CD14-positive monocyte (primary cell): ENCODE measurements around the gene IGSF9B. TPM values are rescaled to one million over a fixed set of nuclear protein-coding genes. Genes with fewer than 3 reads are reported as not detected.

Source experiments
- DNase-seq, 3 donors: peaks; one replicate each; pipeline ENCODE4 v3.0.0-alpha.2; 2011 to 2022
- H2AFZ ChIP-seq: 2 replicates; pipeline ENCODE4 v1.6.0; 2012; ENCODE audit warnings: mild to moderate bottlenecking, low read depth, low read length, inconsistent platforms; ENCODE audit not compliant: insufficient read depth, poor library complexity, severe bottlenecking
- H3K27ac ChIP-seq, 2 donors: 1 replicate in 1 of 2; 2 replicates in 1 of 2; pipeline ENCODE4 v1.5.1; 2012 to 2013; ENCODE audit warnings: low read length in 2 of 2, control low read depth in 1 of 2, inconsistent platforms in 1 of 2, low read depth in 1 of 2, mild to moderate bottlenecking in 1 of 2
- H3K27me3 ChIP-seq, 2 donors: one replicate each; pipeline versions ENCODE4 v1.6.0 to v1.6.1; 2011 to 2013; ENCODE audit warnings: low read length in 2 of 2; ENCODE audit not compliant: control insufficient read depth in 2 of 2, insufficient read depth in 2 of 2
- H3K36me3 ChIP-seq, 2 donors: replicated peaks in 1 of 2; 1 replicate in 1 of 2; 2 replicates in 1 of 2; pipeline versions ENCODE4 v1.5.1 to v1.6.1; 2012 to 2013; ENCODE audit warnings: low read length in 2 of 2, control low read depth in 1 of 2, inconsistent platforms in 1 of 2, mild to moderate bottlenecking in 1 of 2; ENCODE audit not compliant: insufficient read depth in 2 of 2, control insufficient read depth in 1 of 2
- H3K4me1 ChIP-seq, 2 donors: 1 replicate in 1 of 2; 2 replicates in 1 of 2; pipeline versions ENCODE4 v1.5.1 to v1.6.1; 2012 to 2013; ENCODE audit warnings: low read length in 2 of 2, control low read depth in 1 of 2, inconsistent platforms in 1 of 2, mild to moderate bottlenecking in 1 of 2, moderate library complexity in 1 of 2; ENCODE audit not compliant: insufficient read depth in 2 of 2, control insufficient read depth in 1 of 2
- H3K4me2 ChIP-seq: replicated peaks from 2 replicates; pipeline ENCODE3; 2012; ENCODE audit warnings: low read length, moderate library complexity, mild to moderate bottlenecking; ENCODE audit not compliant: poor library complexity, severe bottlenecking; ENCODE audit errors: extremely low read depth
- H3K4me3 ChIP-seq, 3 experiments: fragments of 200-600 bp in 1 of 3; sonication (generic) in 1 of 3; replicated peaks in 1 of 3; 1 replicate in 2 of 3; 2 replicates in 1 of 3; pipeline ENCODE4 v1.5.1; 2011 to 2013; ENCODE audit warnings: low read length in 3 of 3, mild to moderate bottlenecking in 3 of 3, control low read depth in 2 of 3, low read depth in 2 of 3, inconsistent platforms in 1 of 3, moderate library complexity in 1 of 3
- H3K79me2 ChIP-seq: 2 replicates; pipeline ENCODE4 v1.6.0; 2012; ENCODE audit warnings: mild to moderate bottlenecking, control low read depth, inconsistent platforms, low read length, moderate library complexity; ENCODE audit not compliant: insufficient read depth
- H3K9ac ChIP-seq: 2 replicates; pipeline ENCODE4 v1.6.0; 2017; ENCODE audit warnings: low read length, mild to moderate bottlenecking; ENCODE audit not compliant: insufficient read depth, poor library complexity, severe bottlenecking
- H3K9me3 ChIP-seq, 2 donors: replicated peaks in 1 of 2; 1 replicate in 1 of 2; 2 replicates in 1 of 2; pipeline versions ENCODE4 v1.5.1 to v1.6.1; 2012 to 2013; ENCODE audit warnings: low read length in 2 of 2, control low read depth in 1 of 2; ENCODE audit not compliant: control insufficient read depth in 1 of 2, insufficient read depth in 1 of 2
- H4K20me1 ChIP-seq: 2 replicates; pipeline ENCODE4 v1.6.0; 2012; ENCODE audit warnings: mild to moderate bottlenecking, low read length, control low read depth, moderate library complexity; ENCODE audit not compliant: insufficient read depth
- H3K27ac Mint-ChIP-seq, 7 donors: one replicate each; pipeline ENCODE4 v1.8.0; 2020; ENCODE audit warnings: mild to moderate bottlenecking in 7 of 7, mixed read lengths in 7 of 7, moderate library complexity in 6 of 7, inconsistent platforms in 2 of 7
- H3K27me3 Mint-ChIP-seq, 3 donors: one replicate each; pipeline ENCODE4 v1.8.0; 2021 to 2022; ENCODE audit warnings: low read depth in 3 of 3, mild to moderate bottlenecking in 3 of 3, mixed read lengths in 3 of 3, moderate library complexity in 3 of 3, inconsistent platforms in 1 of 3
- H3K36me3 Mint-ChIP-seq, 2 donors: one replicate each; pipeline ENCODE4 v1.8.0; 2020; ENCODE audit warnings: mixed read lengths in 2 of 2, inconsistent platforms in 1 of 2, mild to moderate bottlenecking in 1 of 2
- H3K4me1 Mint-ChIP-seq: one replicate; pipeline ENCODE4 v1.8.0; 2020; ENCODE audit warnings: mild to moderate bottlenecking, mixed read lengths
- H3K4me3 Mint-ChIP-seq, 2 donors: one replicate each; pipeline ENCODE4 v1.8.0; 2020; ENCODE audit warnings: mild to moderate bottlenecking in 2 of 2, mixed read lengths in 2 of 2, moderate library complexity in 1 of 2
- H3K9me3 Mint-ChIP-seq, 7 donors: one replicate each; pipeline ENCODE4 v1.8.0; 2020 to 2022; ENCODE audit warnings: mixed read lengths in 7 of 7, mild to moderate bottlenecking in 6 of 7, moderate library complexity in 6 of 7, inconsistent platforms in 2 of 7
- CTCF ChIP-seq: fragments of 200-600 bp; IDR thresholded peaks from one replicate; pipeline ENCODE4 v1.8.0; 2022; ENCODE audit warnings: antibody characterized with exemption, mild to moderate bottlenecking
- WGBS: methylation state at CpG from one replicate; pipeline ENCODE4 v1.1.5; 2013; ENCODE audit warnings: missing lambda C conversion rate; ENCODE audit not compliant: insufficient coverage; 5-methylcytosine and 5-hydroxymethylcytosine counted together
- intact Hi-C, 2 donors: fragments of 100-400 bp; cut with micrococcal nuclease; formaldehyde crosslinking; loops; one replicate each; pipeline versions ENCODE4 v1.15.0 to v1.15.1; 2023
- polyA plus RNA-seq, 3 donors: library from polyadenylated mRNA; depleted of rRNA in 1 of 3; unstranded in 2 of 3; stranded (reverse) in 1 of 3; fragments of 300-500 nt in 2 of 3; fragments of >200 nt in 1 of 3; fragmentation: Illumina TruSeq in 2 of 3; gene quantifications; 1 replicate in 2 of 3; 2 replicates in 1 of 3; pipeline ENCODE4 v1.2.3, GENCODE V29; 2012 to 2021

IGSF9B gene
- polyA plus RNA-seq, 3 donors: not detected

- Mint-ChIP-seq H3K9me3 (peaks cover 7 to 13% (median 11%) of the 10 kb centered on the region in 7 donors), H3K27ac (peak overlapping the region in 1 of 7 donors; percentile 41), H3K4me1 (no peaks in the 10 kb centered on the region), H3K36me3 (no peaks in the 10 kb centered on the region), H3K27me3 (peaks cover 2 to 3% (median 3%) of the 10 kb centered on the region in 3 donors), H3K4me3 (no peak overlapping the region)
- H3K79me2 ChIP-seq: no peaks in the 10 kb centered on the region
- H2AFZ ChIP-seq: no peak overlapping the region
- peaks cover 7 to 15% of the 10 kb centered on the region in 2 donors for H3K9me3 ChIP-seq
- H3K4me1 ChIP-seq: no peaks in the 10 kb centered on the region
- no peak overlapping the region for H3K4me3 ChIP-seq
- no peak for TF ChIP-seq CTCF
- DNase-seq: no peak
- H3K27ac ChIP-seq: no peak overlapping the region
- H3K27me3 ChIP-seq: no peaks in the 10 kb centered on the region
- H3K4me2 ChIP-seq: no peak overlapping the region
- WGBS: 53% methylated on average over 13 of the region's 13 CpGs
- no peaks in the 10 kb centered on the region for H4K20me1 ChIP-seq
- no peaks in the 10 kb centered on the region for H3K36me3 ChIP-seq
- no peak overlapping the region for H3K9ac ChIP-seq
- intact Hi-C loops: no loop called here
These were observed 20.6 kb downstream of the IGSF9B start for GRCh38 chr11:133936136-133936535.

- no peak for TF ChIP-seq CTCF
- Histone ChIP-seq H3K4me2 (no peak overlapping the region), H3K27me3 (no peaks in the 10 kb centered on the region), H3K4me1 (no peaks in the 10 kb centered on the region), H2AFZ (no peak overlapping the region), H3K27ac (no peak overlapping the region), H3K36me3 (no peaks in the 10 kb centered on the region), H3K4me3 (no peak overlapping the region), H3K9ac (no peak overlapping the region), H4K20me1 (no peaks in the 10 kb centered on the region), H3K9me3 (peaks cover 7 to 13% of the 10 kb centered on the region in 2 donors), H3K79me2 (no peaks in the 10 kb centered on the region)
- H3K4me3 Mint-ChIP-seq: no peak overlapping the region
- peaks cover 7 to 12% (median 11%) of the 10 kb centered on the region in 7 donors for H3K9me3 Mint-ChIP-seq
- intact Hi-C loops: no loop called here
- no peaks in the 10 kb centered on the region for H3K4me1 Mint-ChIP-seq
- H3K27ac Mint-ChIP-seq: no peak overlapping the region
- WGBS: 98% methylated on average over 15 of the region's 15 CpGs
- H3K27me3 Mint-ChIP-seq: peaks cover 3% of the 10 kb centered on the region in 3 donors
- H3K36me3 Mint-ChIP-seq: no peaks in the 10 kb centered on the region
- DNase-seq: no peak
These were observed 21.2 kb downstream of the IGSF9B start for GRCh38 chr11:133935551-133935910.
